ENCODE results near the gene MRPS18C. TPM values are rescaled to one million over a fixed set of nuclear protein-coding genes. Genes with fewer than 3 reads are reported as not detected.

MRPS18C gene
- total RNA-seq, 1 experiment from 2014 or later, result 93.0 TPM

GRCh38 chr4:83456184-83456501, 285 bp downstream of the MRPS18C start:
- Mint-ChIP-seq H3K9me3 (ENCODE audit: unreplicated experiment) (no peaks in the 10 kb centered on the region), H3K4me3 (ENCODE audit: unreplicated experiment) (peak overlapping the region; percentile 98), H3K27me3 (ENCODE audit: insufficient read depth, unreplicated experiment) (no peaks in the 10 kb centered on the region), H3K4me1 (ENCODE audit: insufficient read depth, unreplicated experiment) (peaks cover 17% of the 10 kb centered on the region), H3K27ac (ENCODE audit: low read depth, unreplicated experiment) (peak overlapping the region; percentile 100), H3K36me3 (ENCODE audit: insufficient read depth, unreplicated experiment) (peaks cover 80% of the 10 kb centered on the region)
- ChIA-PET CTCF (interaction anchor here (1.2 kb wide), 1 partner anchor 121 kb away, joined by 5 read pairs; no protein-coding TSS in a partner anchor), POLR2A (interaction anchor here (0.9 to 2.9 kb wide), 15 partner anchors 9 to 172 kb away, joined by 3 to 20 read pairs (median 4); partner anchors contain the start of genes COQ2 and HPSE)
- TF ChIP-seq CTCF (IDR thresholded peaks at IDR 0.05; ENCODE audit: unreplicated experiment), result no peak
- intact Hi-C loops (cut with micrococcal nuclease), result no loop called here
- TSS peak; percentile 73 for BruUV-seq (replicated peaks)
- DNase-seq (ENCODE audit: unreplicated experiment), result peak; percentile 0

- H3K27ac Mint-ChIP-seq (ENCODE audit: low read depth, unreplicated experiment), result no peak overlapping the region
- CTCF ChIA-PET, result interaction anchor here (1.0 kb wide), 1 partner anchor 15 kb away, joined by 4 read pairs; no protein-coding TSS in a partner anchor
Observed at GRCh38 chr4:83473423-83473822, 17.6 kb downstream of the MRPS18C start.

GRCh38 chr4:83473966-83474365, 18.1 kb downstream of the MRPS18C start:
- no TSS peak for BruUV-seq (replicated peaks)
- ChIA-PET CTCF (no interaction called here), POLR2A (interaction anchor here (0.8 kb wide), 1 partner anchor 10 kb away, joined by 3 read pairs; the partner anchor contains the start of gene ABRAXAS1)
- H3K36me3 Mint-ChIP-seq (ENCODE audit: insufficient read depth, unreplicated experiment), result peaks cover 19% of the 10 kb centered on the region
- no peaks in the 10 kb centered on the region for H3K4me1 Mint-ChIP-seq (ENCODE audit: insufficient read depth, unreplicated experiment)
- intact Hi-C loops (cut with micrococcal nuclease), result no loop called here
- H3K9me3 Mint-ChIP-seq (ENCODE audit: unreplicated experiment), result no peaks in the 10 kb centered on the region
- no peak overlapping the region for H3K27ac Mint-ChIP-seq (ENCODE audit: low read depth, unreplicated experiment)
- no peaks in the 10 kb centered on the region for H3K27me3 Mint-ChIP-seq (ENCODE audit: insufficient read depth, unreplicated experiment)
- H3K4me3 Mint-ChIP-seq (ENCODE audit: unreplicated experiment), result no peak overlapping the region
- DNase-seq (ENCODE audit: unreplicated experiment), result no peak
- TF ChIP-seq CTCF (IDR thresholded peaks at IDR 0.05; ENCODE audit: unreplicated experiment), result no peak

More at GRCh38 chr4:83473423-83473822, 17.6 kb downstream of the MRPS18C start:
- Mint-ChIP-seq H3K4me3 (ENCODE audit: unreplicated experiment) (no peak overlapping the region), H3K9me3 (ENCODE audit: unreplicated experiment) (no peaks in the 10 kb centered on the region), H3K27me3 (ENCODE audit: insufficient read depth, unreplicated experiment) (no peaks in the 10 kb centered on the region), H3K36me3 (ENCODE audit: insufficient read depth, unreplicated experiment) (peaks cover 20% of the 10 kb centered on the region), H3K4me1 (ENCODE audit: insufficient read depth, unreplicated experiment) (no peaks in the 10 kb centered on the region)
- DNase-seq (ENCODE audit: unreplicated experiment), result no peak
- intact Hi-C loops (cut with micrococcal nuclease), result no loop called here
- TF ChIP-seq CTCF (IDR thresholded peaks at IDR 0.05; ENCODE audit: unreplicated experiment), result no peak
- no TSS peak for BruUV-seq (replicated peaks)
- POLR2A ChIA-PET, result no interaction called here

- TF ChIP-seq CTCF (IDR thresholded peaks at IDR 0.05; ENCODE audit: unreplicated experiment), result no peak
- no peaks in the 10 kb centered on the region for H3K4me1 Mint-ChIP-seq (ENCODE audit: insufficient read depth, unreplicated experiment)
- H3K27ac Mint-ChIP-seq (ENCODE audit: low read depth, unreplicated experiment), result peak within 1 kb of the TSS; percentile 78
- POLR2A ChIA-PET, result interaction anchor here (0.6 to 2.6 kb wide), 18 partner anchors 10 to 1428 kb away, joined by 3 to 22 read pairs (median 4); partner anchors contain the start of genes GPAT3, HELQ and MRPS18C
- CTCF ChIA-PET, result interaction anchor here (0.6 kb wide), 1 partner anchor 14 kb away, joined by 3 read pairs; no protein-coding TSS in a partner anchor
- peak within 1 kb of the TSS; percentile 96 for H3K4me3 Mint-ChIP-seq (ENCODE audit: unreplicated experiment)
- no peaks in the 10 kb centered on the region for H3K27me3 Mint-ChIP-seq (ENCODE audit: insufficient read depth, unreplicated experiment)
- H3K9me3 Mint-ChIP-seq (ENCODE audit: unreplicated experiment), result no peaks in the 10 kb centered on the region
- TSS peak; percentile 56 for BruUV-seq (replicated peaks)
- intact Hi-C loops (cut with micrococcal nuclease), result no loop called here
- peak; percentile 94 for DNase-seq (ENCODE audit: unreplicated experiment)
- peaks cover 12% of the 10 kb centered on the region for H3K36me3 Mint-ChIP-seq (ENCODE audit: insufficient read depth, unreplicated experiment)
Observed at GRCh38 chr4:83484500-83485461, 28.9 kb downstream of the MRPS18C start, which contains the start of gene ABRAXAS1. Gene ABRAXAS1, minus strand, starts transcription at chr4:83485100. Its CDS starts 28 bp downstream, at chr4:83485072.

Measured in MCF 10A (cell line).